Lower leg skin (tissue), 3 donors: ENCODE results near the gene SUPT20H.

ENCODE experiments used
- CTCF ChIP-seq, 3 donors: fragments of 450-650 bp; IDR thresholded peaks; one replicate each; pipeline ENCODE4 v1.5.1; 2016; ENCODE audit warnings: antibody characterized with exemption in 3 of 3, mild to moderate bottlenecking in 3 of 3, moderate library complexity in 2 of 3
- POLR2A ChIP-seq, 2 donors: fragments of 450-650 bp; IDR thresholded peaks; one replicate each; pipeline ENCODE4 v1.6.1; 2016 to 2017; ENCODE audit warnings: antibody characterized with exemption in 2 of 2, mild to moderate bottlenecking in 1 of 2, moderate library complexity in 1 of 2

GRCh38 chr13:36975172-36975571 is 84.3 kb downstream of the SUPT20H start:
- TF ChIP-seq CTCF (IDR thresholded peaks at IDR 0.05) (no peak), POLR2A (IDR thresholded peaks at IDR 0.05) (no peak)
